Measurements from ENCODE around the gene STK17A. TPM values are rescaled to one million over a fixed set of nuclear protein-coding genes. Genes with fewer than 3 reads are reported as not detected.

The STK17A gene
- total RNA-seq, 4 donors from 2014 or later = 7.9 to 22.9 (median 16.4) TPM

- Histone ChIP-seq H3K27ac (no peak overlapping the region), H3K27me3 (no peaks in the 10 kb centered on the region), H3K4me1 (peaks cover 3 to 31% of the 10 kb centered on the region in 2 donors), H3K36me3 (no peaks in the 10 kb centered on the region), H3K9me3 (no peaks in the 10 kb centered on the region), H3K4me3 (replicated peaks in 1 of 3) (no peak overlapping the region)
- 94 to 95% methylated on average over 4 of the region's 4 CpGs for WGBS, 2 donors
- no peak for DNase-seq
- TF ChIP-seq CTCF (IDR thresholded peaks at IDR 0.05) (no peak), POLR2A (IDR thresholded peaks at IDR 0.05) (no peak)
- intact Hi-C loops (cut with DNase I) = no loop called here
These were observed 70.6 kb downstream of the STK17A start for GRCh38 chr7:43653466-43653865.

GRCh38 chr7:43653891-43654504 lies 71.1 kb downstream of the STK17A start:
- TF ChIP-seq POLR2A (IDR thresholded peaks at IDR 0.05) = no peak
- TF ChIP-seq CTCF (IDR thresholded peaks at IDR 0.05) = no peak
- H3K36me3 ChIP-seq = no peaks in the 10 kb centered on the region
- H3K4me3 ChIP-seq (replicated peaks in 1 of 3) = no peak overlapping the region
- no peak for DNase-seq
- peaks cover 0 to 30% of the 10 kb centered on the region in 2 donors for H3K4me1 ChIP-seq
- no peaks in the 10 kb centered on the region for H3K9me3 ChIP-seq
- WGBS, 2 donors = 87% methylated on average over 4 of the region's 4 CpGs
- no peak overlapping the region for H3K27ac ChIP-seq
- intact Hi-C loops (cut with DNase I) = no loop called here
- no peaks in the 10 kb centered on the region for H3K27me3 ChIP-seq

- no peak overlapping the region for H3K4me3 ChIP-seq (replicated peaks in 1 of 3)
- intact Hi-C loops (cut with DNase I) = no loop called here
- no peaks in the 10 kb centered on the region for H3K36me3 ChIP-seq
- H3K4me1 ChIP-seq = peaks cover 0 to 26% of the 10 kb centered on the region in 2 donors
- H3K27me3 ChIP-seq = no peaks in the 10 kb centered on the region
- WGBS, 2 donors = 98% methylated on average over 3 of the region's 3 CpGs
- DNase-seq = no peak
- H3K27ac ChIP-seq = no peak overlapping the region
- TF ChIP-seq POLR2A (IDR thresholded peaks at IDR 0.05) (no peak), CTCF (IDR thresholded peaks at IDR 0.05) (no peak)
- H3K9me3 ChIP-seq = no peaks in the 10 kb centered on the region
These were observed 72.7 kb downstream of the STK17A start for GRCh38 chr7:43655584-43655983.

GRCh38 chr7:43656997-43657396 lies 74.1 kb downstream of the STK17A start:
- WGBS, 2 donors = 94 to 95% methylated on average over 2 of the region's 2 CpGs
- Histone ChIP-seq H3K4me1 (peaks cover 0 to 14% of the 10 kb centered on the region in 2 donors), H3K27ac (no peak overlapping the region), H3K27me3 (no peaks in the 10 kb centered on the region), H3K9me3 (no peaks in the 10 kb centered on the region), H3K4me3 (replicated peaks in 1 of 3) (no peak overlapping the region), H3K36me3 (no peaks in the 10 kb centered on the region)
- intact Hi-C loops (cut with DNase I) = no loop called here
- no peak for DNase-seq
- TF ChIP-seq POLR2A (IDR thresholded peaks at IDR 0.05) = no peak
- TF ChIP-seq CTCF (IDR thresholded peaks at IDR 0.05) = no peak

GRCh38 chr7:43658718-43659548 lies 76.0 kb downstream of the STK17A start:
- no peak overlapping the region for H3K4me3 ChIP-seq (replicated peaks in 1 of 3)
- TF ChIP-seq POLR2A (IDR thresholded peaks at IDR 0.05) (no peak), CTCF (IDR thresholded peaks at IDR 0.05) (no peak)
- no peak for DNase-seq
- WGBS, 2 donors = 90 to 91% methylated on average over 7 of the region's 7 CpGs
- H3K36me3 ChIP-seq = no peaks in the 10 kb centered on the region
- H3K9me3 ChIP-seq = no peaks in the 10 kb centered on the region
- H3K27ac ChIP-seq = peak overlapping the region in 1 of 3 donors; percentile 42
- intact Hi-C loops (cut with DNase I) = no loop called here
- no peaks in the 10 kb centered on the region for H3K27me3 ChIP-seq
- H3K4me1 ChIP-seq = peaks cover 0 to 11% of the 10 kb centered on the region in 2 donors
